Activated CD4-positive, CD25-positive, alpha-beta regulatory T cell (primary cell): ENCODE results near the gene FOXO1.

ENCODE experiments used
- DNase-seq, 4 experiments: peaks; one replicate each; lab custom pipeline; 2025; lab: John Stamatoyannopoulos, UW

The FOXO1 gene

GRCh38 chr13:40666933-40667621 is 636 bp upstream of the FOXO1 start:
- DNase-seq, result peak in 2 of 4 experiments; percentile 8 to 28

GRCh38 chr13:40665126-40666044 is 1.1 kb downstream of the FOXO1 start:
- DNase-seq, result peak in 3 of 4 experiments; percentile 23 to 39 (median 35)

- DNase-seq, result peak; percentile 48 to 59 (median 55)
These were observed 1.9 kb downstream of the FOXO1 start for GRCh38 chr13:40664350-40665125.

GRCh38 chr13:40664100-40664349 is 2.4 kb downstream of the FOXO1 start:
- DNase-seq, result peak in 2 of 4 experiments; percentile 46 to 57

- DNase-seq, result no peak
These were observed 3.6 kb downstream of the FOXO1 start for GRCh38 chr13:40662866-40663265.

GRCh38 chr13:40661875-40662665 is 4.4 kb downstream of the FOXO1 start:
- DNase-seq, result no peak

GRCh38 chr13:40660692-40661091 is 5.7 kb downstream of the FOXO1 start:
- no peak for DNase-seq

- DNase-seq, result no peak
These were observed 6.2 kb downstream of the FOXO1 start for GRCh38 chr13:40660141-40660664.

- DNase-seq, result no peak
These were observed 8.5 kb downstream of the FOXO1 start for GRCh38 chr13:40657951-40658350.

- DNase-seq, result no peak
These were observed 9.1 kb downstream of the FOXO1 start for GRCh38 chr13:40657307-40657706.

GRCh38 chr13:40656358-40656757 is 10.1 kb downstream of the FOXO1 start:
- no peak for DNase-seq

- no peak for DNase-seq
These were observed 12.7 kb downstream of the FOXO1 start for GRCh38 chr13:40653527-40654318.

GRCh38 chr13:40652588-40652940 is 13.9 kb downstream of the FOXO1 start:
- DNase-seq, result no peak

- no peak for DNase-seq
These were observed 14.4 kb downstream of the FOXO1 start for GRCh38 chr13:40651866-40652587.

- no peak for DNase-seq
These were observed 17.6 kb downstream of the FOXO1 start for GRCh38 chr13:40648841-40649240.

GRCh38 chr13:40648040-40648439 is 18.4 kb downstream of the FOXO1 start:
- no peak for DNase-seq

GRCh38 chr13:40644838-40645604 is 21.4 kb downstream of the FOXO1 start:
- DNase-seq, result no peak

GRCh38 chr13:40640845-40641458 is 25.5 kb downstream of the FOXO1 start:
- no peak for DNase-seq

GRCh38 chr13:40640202-40640601 is 26.2 kb downstream of the FOXO1 start:
- DNase-seq, result no peak
